ENCODE results near the gene PCYT1B. TPM values are rescaled to one million over a fixed set of nuclear protein-coding genes. Genes with fewer than 3 reads are reported as not detected.

The PCYT1B gene
- total and polyA plus RNA-seq, 2 of the 13 experiments (the other 11 are each of a cell fraction or from before 2014, with no cell fraction given) = 6.1 to 9.2 TPM

DNA sequence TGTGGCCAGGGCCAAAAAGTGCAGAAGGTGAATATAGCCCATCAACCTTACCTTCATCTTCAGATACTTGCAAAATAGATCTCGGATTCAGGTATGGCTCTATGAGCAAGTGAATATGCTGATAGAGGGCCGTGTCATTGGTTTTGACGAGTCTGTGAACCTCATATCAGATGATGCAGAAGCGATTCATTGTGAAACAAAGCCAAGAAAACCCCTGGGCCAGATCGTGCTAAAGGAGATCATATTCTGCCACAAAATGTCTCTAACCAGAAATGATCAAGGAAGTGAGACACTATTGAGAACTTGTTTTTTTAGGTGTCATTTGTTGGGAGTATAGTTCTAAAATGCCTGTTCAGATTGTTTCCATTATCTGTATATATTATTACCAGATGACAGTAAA is 133.7 kb downstream of the PCYT1B start:
- no peak for ATAC-seq
- no TSS peak for BruUV-seq (replicated peaks)
- intact Hi-C loops (cut with micrococcal nuclease; ENCODE audit: unreplicated experiment) = no loop called here

DNA sequence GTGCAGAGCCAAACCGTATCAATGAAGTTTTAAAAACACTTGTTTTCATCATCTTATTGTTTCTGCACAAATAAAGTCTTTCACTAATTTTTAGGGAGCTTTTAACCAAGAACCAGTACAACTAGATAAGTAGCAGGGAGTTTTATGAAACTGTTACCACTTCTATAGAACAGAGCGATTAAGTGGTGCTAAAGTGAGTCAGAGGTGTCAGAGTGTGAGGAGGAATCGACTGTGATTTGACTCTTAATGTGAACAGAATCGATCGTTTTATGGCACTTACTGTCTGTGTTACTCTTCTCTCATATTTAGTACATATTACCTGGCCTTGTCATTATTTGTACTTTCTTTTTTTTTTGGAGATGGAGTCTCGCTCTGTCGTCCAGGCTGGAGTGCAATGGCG is 138.8 kb downstream of the PCYT1B start:
- intact Hi-C loops (cut with micrococcal nuclease; ENCODE audit: unreplicated experiment) = no loop called here
- 96% methylated on average over 8 of the region's 8 CpGs for WGBS (ENCODE audit: low lambda C conversion rate)
- no peak overlapping the region for H3K4me2 ChIP-seq (ENCODE audit: low read depth, low read length)
- no peak overlapping the region for H3K27ac ChIP-seq (ENCODE audit: extremely low read length, insufficient read depth, low read length)
- no peaks in the 10 kb centered on the region for H3K9me3 ChIP-seq (ENCODE audit: low read length)
- DNase-seq (ENCODE audit: low spot score) = no peak
- in situ Hi-C loops (cut with HindIII; ENCODE audit: extremely low pct_ligation_motif_present, low pct_unique_long_range_greater_than_20kb) = no loop called here
- no peak overlapping the region for H2AFZ ChIP-seq (ENCODE audit: low read length)
- no peaks in the 10 kb centered on the region for H3K79me2 ChIP-seq (ENCODE audit: insufficient read depth, low read length)
- no peak overlapping the region for H3K9ac ChIP-seq (ENCODE audit: insufficient read depth, low read depth, low read length)
- no peaks in the 10 kb centered on the region for H4K20me1 ChIP-seq (ENCODE audit: insufficient read depth, low read length)
- H3K4me3 ChIP-seq (replicated peaks in 1 of 3; ENCODE audit: insufficient read depth in 1 of 3, low read depth in 2 of 3, low read length in 3 of 3) = no peak overlapping the region
- CTCF ChIA-PET (ENCODE audit: low intra/inter-chr PET ratio, low total read pairs) = no interaction called here
- POLR2A ChIA-PET = no interaction called here
- no peaks in the 10 kb centered on the region for H3K4me1 ChIP-seq (ENCODE audit: insufficient read depth, low read length)
- no peaks in the 10 kb centered on the region for H3K36me3 ChIP-seq (replicated peaks in 1 of 2; ENCODE audit: control insufficient read depth in 1 of 2, insufficient read depth in 2 of 2, low read length in 2 of 2)
- H3K27me3 ChIP-seq (ENCODE audit: control insufficient read depth in 1 of 2, insufficient read depth in 2 of 2, low read length in 2 of 2) = no peaks in the 10 kb centered on the region
- FAIRE-seq = no peak
- no TSS peak for BruUV-seq (replicated peaks)
- no peak for ATAC-seq
- no peak for TF ChIP-seq HES4 (CRISPR knock-in tag; IDR thresholded peaks at IDR 0.05; ENCODE audit: borderline replicate concordance)
- TF ChIP-seq, protein P1, sequence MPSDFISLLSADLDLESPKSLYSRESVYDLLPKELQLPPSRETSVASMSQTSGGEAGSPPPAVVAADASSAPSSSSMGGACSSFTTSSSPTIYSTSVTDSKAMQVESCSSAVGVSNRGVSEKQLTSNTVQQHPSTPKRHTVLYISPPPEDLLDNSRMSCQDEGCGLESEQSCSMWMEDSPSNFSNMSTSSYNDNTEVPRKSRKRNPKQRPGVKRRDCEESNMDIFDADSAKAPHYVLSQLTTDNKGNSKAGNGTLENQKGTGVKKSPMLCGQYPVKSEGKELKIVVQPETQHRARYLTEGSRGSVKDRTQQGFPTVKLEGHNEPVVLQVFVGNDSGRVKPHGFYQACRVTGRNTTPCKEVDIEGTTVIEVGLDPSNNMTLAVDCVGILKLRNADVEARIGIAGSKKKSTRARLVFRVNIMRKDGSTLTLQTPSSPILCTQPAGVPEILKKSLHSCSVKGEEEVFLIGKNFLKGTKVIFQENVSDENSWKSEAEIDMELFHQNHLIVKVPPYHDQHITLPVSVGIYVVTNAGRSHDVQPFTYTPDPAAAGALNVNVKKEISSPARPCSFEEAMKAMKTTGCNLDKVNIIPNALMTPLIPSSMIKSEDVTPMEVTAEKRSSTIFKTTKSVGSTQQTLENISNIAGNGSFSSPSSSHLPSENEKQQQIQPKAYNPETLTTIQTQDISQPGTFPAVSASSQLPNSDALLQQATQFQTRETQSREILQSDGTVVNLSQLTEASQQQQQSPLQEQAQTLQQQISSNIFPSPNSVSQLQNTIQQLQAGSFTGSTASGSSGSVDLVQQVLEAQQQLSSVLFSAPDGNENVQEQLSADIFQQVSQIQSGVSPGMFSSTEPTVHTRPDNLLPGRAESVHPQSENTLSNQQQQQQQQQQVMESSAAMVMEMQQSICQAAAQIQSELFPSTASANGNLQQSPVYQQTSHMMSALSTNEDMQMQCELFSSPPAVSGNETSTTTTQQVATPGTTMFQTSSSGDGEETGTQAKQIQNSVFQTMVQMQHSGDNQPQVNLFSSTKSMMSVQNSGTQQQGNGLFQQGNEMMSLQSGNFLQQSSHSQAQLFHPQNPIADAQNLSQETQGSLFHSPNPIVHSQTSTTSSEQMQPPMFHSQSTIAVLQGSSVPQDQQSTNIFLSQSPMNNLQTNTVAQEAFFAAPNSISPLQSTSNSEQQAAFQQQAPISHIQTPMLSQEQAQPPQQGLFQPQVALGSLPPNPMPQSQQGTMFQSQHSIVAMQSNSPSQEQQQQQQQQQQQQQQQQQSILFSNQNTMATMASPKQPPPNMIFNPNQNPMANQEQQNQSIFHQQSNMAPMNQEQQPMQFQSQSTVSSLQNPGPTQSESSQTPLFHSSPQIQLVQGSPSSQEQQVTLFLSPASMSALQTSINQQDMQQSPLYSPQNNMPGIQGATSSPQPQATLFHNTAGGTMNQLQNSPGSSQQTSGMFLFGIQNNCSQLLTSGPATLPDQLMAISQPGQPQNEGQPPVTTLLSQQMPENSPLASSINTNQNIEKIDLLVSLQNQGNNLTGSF (CRISPR knock-in tag; IDR thresholded peaks at IDR 0.05) = no peak
- TF ChIP-seq DNMT1 (CRISPR knock-in tag; IDR thresholded peaks at IDR 0.05) = no peak
- TF ChIP-seq KDM5B (CRISPR knock-in tag; IDR thresholded peaks at IDR 0.05; ENCODE audit: borderline replicate concordance) = no peak
- TF ChIP-seq MIER3 (CRISPR knock-in tag; IDR thresholded peaks at IDR 0.05; ENCODE audit: borderline replicate concordance) = no peak
- TF ChIP-seq, protein P2, sequence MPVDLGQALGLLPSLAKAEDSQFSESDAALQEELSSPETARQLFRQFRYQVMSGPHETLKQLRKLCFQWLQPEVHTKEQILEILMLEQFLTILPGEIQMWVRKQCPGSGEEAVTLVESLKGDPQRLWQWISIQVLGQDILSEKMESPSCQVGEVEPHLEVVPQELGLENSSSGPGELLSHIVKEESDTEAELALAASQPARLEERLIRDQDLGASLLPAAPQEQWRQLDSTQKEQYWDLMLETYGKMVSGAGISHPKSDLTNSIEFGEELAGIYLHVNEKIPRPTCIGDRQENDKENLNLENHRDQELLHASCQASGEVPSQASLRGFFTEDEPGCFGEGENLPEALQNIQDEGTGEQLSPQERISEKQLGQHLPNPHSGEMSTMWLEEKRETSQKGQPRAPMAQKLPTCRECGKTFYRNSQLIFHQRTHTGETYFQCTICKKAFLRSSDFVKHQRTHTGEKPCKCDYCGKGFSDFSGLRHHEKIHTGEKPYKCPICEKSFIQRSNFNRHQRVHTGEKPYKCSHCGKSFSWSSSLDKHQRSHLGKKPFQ (CRISPR knock-in tag; IDR thresholded peaks at IDR 0.05; ENCODE audit: insufficient replicate concordance) = no peak
- TF ChIP-seq, protein P3, sequence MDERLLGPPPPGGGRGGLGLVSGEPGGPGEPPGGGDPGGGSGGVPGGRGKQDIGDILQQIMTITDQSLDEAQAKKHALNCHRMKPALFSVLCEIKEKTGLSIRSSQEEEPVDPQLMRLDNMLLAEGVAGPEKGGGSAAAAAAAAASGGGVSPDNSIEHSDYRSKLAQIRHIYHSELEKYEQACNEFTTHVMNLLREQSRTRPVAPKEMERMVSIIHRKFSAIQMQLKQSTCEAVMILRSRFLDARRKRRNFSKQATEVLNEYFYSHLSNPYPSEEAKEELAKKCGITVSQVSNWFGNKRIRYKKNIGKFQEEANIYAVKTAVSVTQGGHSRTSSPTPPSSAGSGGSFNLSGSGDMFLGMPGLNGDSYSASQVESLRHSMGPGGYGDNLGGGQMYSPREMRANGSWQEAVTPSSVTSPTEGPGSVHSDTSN (CRISPR knock-in tag; IDR thresholded peaks at IDR 0.05) = no peak
- no peak for TF ChIP-seq MTF1 (CRISPR knock-in tag; IDR thresholded peaks at IDR 0.05)

More for the DNA sequence above, 133.7 kb downstream of the PCYT1B start:
- in situ Hi-C loops (cut with HindIII; ENCODE audit: extremely low pct_ligation_motif_present, low pct_unique_long_range_greater_than_20kb) = no loop called here
- Histone ChIP-seq H4K20me1 (ENCODE audit: insufficient read depth, low read length) (no peaks in the 10 kb centered on the region), H3K9ac (ENCODE audit: insufficient read depth, low read depth, low read length) (no peak overlapping the region), H3K4me2 (ENCODE audit: low read depth, low read length) (no peak overlapping the region), H3K36me3 (replicated peaks in 1 of 2; ENCODE audit: control insufficient read depth in 1 of 2, insufficient read depth in 2 of 2, low read length in 2 of 2) (no peaks in the 10 kb centered on the region), H2AFZ (ENCODE audit: low read length) (no peak overlapping the region), H3K27me3 (ENCODE audit: control insufficient read depth in 1 of 2, insufficient read depth in 2 of 2, low read length in 2 of 2) (no peaks in the 10 kb centered on the region), H3K4me3 (replicated peaks in 1 of 3; ENCODE audit: insufficient read depth in 1 of 3, low read depth in 2 of 3, low read length in 3 of 3) (no peak overlapping the region), H3K9me3 (ENCODE audit: low read length) (no peaks in the 10 kb centered on the region), H3K27ac (ENCODE audit: extremely low read length, insufficient read depth, low read length) (no peak overlapping the region), H3K4me1 (ENCODE audit: insufficient read depth, low read length) (no peaks in the 10 kb centered on the region), H3K79me2 (ENCODE audit: insufficient read depth, low read length) (no peaks in the 10 kb centered on the region)
- 96% methylated on average over 5 of the region's 5 CpGs for WGBS (ENCODE audit: low lambda C conversion rate)
- no peak for DNase-seq (ENCODE audit: low spot score)
- no peak for TF ChIP-seq ZNF766 (CRISPR knock-in tag; IDR thresholded peaks at IDR 0.05; ENCODE audit: borderline replicate concordance)
- TF ChIP-seq, protein P4, sequence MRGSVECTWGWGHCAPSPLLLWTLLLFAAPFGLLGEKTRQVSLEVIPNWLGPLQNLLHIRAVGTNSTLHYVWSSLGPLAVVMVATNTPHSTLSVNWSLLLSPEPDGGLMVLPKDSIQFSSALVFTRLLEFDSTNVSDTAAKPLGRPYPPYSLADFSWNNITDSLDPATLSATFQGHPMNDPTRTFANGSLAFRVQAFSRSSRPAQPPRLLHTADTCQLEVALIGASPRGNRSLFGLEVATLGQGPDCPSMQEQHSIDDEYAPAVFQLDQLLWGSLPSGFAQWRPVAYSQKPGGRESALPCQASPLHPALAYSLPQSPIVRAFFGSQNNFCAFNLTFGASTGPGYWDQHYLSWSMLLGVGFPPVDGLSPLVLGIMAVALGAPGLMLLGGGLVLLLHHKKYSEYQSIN (CRISPR knock-in tag; IDR thresholded peaks at IDR 0.05; ENCODE audit: borderline replicate concordance) = no peak
- no peak for FAIRE-seq
- ChIA-PET CTCF (ENCODE audit: low intra/inter-chr PET ratio, low total read pairs) (no interaction called here), POLR2A (no interaction called here)

All from HepG2 (cell line).